ENCODE measurements around the gene FOXA3.

FOXA3 gene

GRCh38 chr19:45863840-45864628 is at the start of gene FOXA3:
TSS of gene FOXA3 (plus strand) at chr19:45864326. CDS start at chr19:45864457, 131 bp downstream.
- no peak for DNase-seq (ENCODE audit: low read depth in 2 of 2)

- no peak for DNase-seq (ENCODE audit: low read depth in 2 of 2)
Observed at GRCh38 chr19:45814851-45815480, 49.2 kb upstream of the FOXA3 start, which contains the start of gene RSPH6A. TSS of gene RSPH6A (minus strand) at chr19:45815308. CDS start at chr19:45815176, 132 bp downstream.

GRCh38 chr19:45815481-45816216 is 48.5 kb upstream of the FOXA3 start:
- no peak for DNase-seq (ENCODE audit: low read depth in 2 of 2)

GRCh38 chr19:45816236-45817009 is 47.7 kb upstream of the FOXA3 start:
- no peak for DNase-seq (ENCODE audit: low read depth in 2 of 2)

- peak; percentile 85 to 91 for DNase-seq (ENCODE audit: low read depth in 2 of 2)
Observed at GRCh38 chr19:45817010-45817724, 47.0 kb upstream of the FOXA3 start.

GRCh38 chr19:45817725-45818301 is 46.3 kb upstream of the FOXA3 start:
- DNase-seq (ENCODE audit: low read depth in 2 of 2): no peak

- DNase-seq (ENCODE audit: low read depth in 2 of 2): no peak
Observed at GRCh38 chr19:45819769-45820168, 44.4 kb upstream of the FOXA3 start.

GRCh38 chr19:45820413-45821102 is 43.6 kb upstream of the FOXA3 start:
- no peak for DNase-seq (ENCODE audit: low read depth in 2 of 2)

- no peak for DNase-seq (ENCODE audit: low read depth in 2 of 2)
Observed at GRCh38 chr19:45821103-45821521, 43.0 kb upstream of the FOXA3 start.

GRCh38 chr19:45821570-45821969 is 42.6 kb upstream of the FOXA3 start:
- no peak for DNase-seq (ENCODE audit: low read depth in 2 of 2)

GRCh38 chr19:45822716-45823115 is 41.4 kb upstream of the FOXA3 start:
- no peak for DNase-seq (ENCODE audit: low read depth in 2 of 2)

GRCh38 chr19:45823182-45823581 is 40.9 kb upstream of the FOXA3 start:
- no peak for DNase-seq (ENCODE audit: low read depth in 2 of 2)

GRCh38 chr19:45824041-45824471 is 40.1 kb upstream of the FOXA3 start:
- no peak for DNase-seq (ENCODE audit: low read depth in 2 of 2)

GRCh38 chr19:45824531-45825262 is 39.4 kb upstream of the FOXA3 start:
- DNase-seq (ENCODE audit: low read depth in 2 of 2): no peak

- no peak for DNase-seq (ENCODE audit: low read depth in 2 of 2)
Observed at GRCh38 chr19:45825263-45825605, 38.9 kb upstream of the FOXA3 start.

- no peak for DNase-seq (ENCODE audit: low read depth in 2 of 2)
Observed at GRCh38 chr19:45825917-45826893, 37.9 kb upstream of the FOXA3 start.

- no peak for DNase-seq (ENCODE audit: low read depth in 2 of 2)
Observed at GRCh38 chr19:45826934-45827333, 37.2 kb upstream of the FOXA3 start.

- DNase-seq (ENCODE audit: low read depth in 2 of 2): no peak
Observed at GRCh38 chr19:45827459-45828093, 36.5 kb upstream of the FOXA3 start.
